MM.1S (cell line): ENCODE measurements around the gene NCCRP1.

Experiments used
- DNase-seq: peaks from one replicate; pipeline ENCODE4 v3.0.0-alpha.2; 2015
- H2AFZ ChIP-seq: fragments of 300-600 bp; sonication (generic); 2 replicates; pipeline ENCODE4 v1.6.0; 2016; ENCODE audit warnings: antibody characterized with exemption, low read length
- H3F3A ChIP-seq: fragments of 300-600 bp; sonication (generic); 2 replicates; pipeline ENCODE4 v1.6.1; 2016; ENCODE audit warnings: mild to moderate bottlenecking, antibody characterized with exemption, low read length, moderate library complexity, mixed read lengths; ENCODE audit not compliant: insufficient read depth
- H3K27ac ChIP-seq: fragments of 300-600 bp; sonication (generic); 2 replicates; pipeline ENCODE4 v1.5.1; 2016; ENCODE audit warnings: mild to moderate bottlenecking, low read length
- H3K27me3 ChIP-seq: fragments of 300-600 bp; sonication (generic); replicated peaks from 2 replicates; pipeline ENCODE4 v1.6.0; 2016; ENCODE audit warnings: low read length; ENCODE audit not compliant: insufficient read depth
- H3K36me3 ChIP-seq: fragments of 300-600 bp; sonication (generic); replicated peaks from 2 replicates; pipeline ENCODE4 v1.6.1; 2016; ENCODE audit warnings: mild to moderate bottlenecking, low read length, mixed read lengths; ENCODE audit not compliant: insufficient read depth
- H3K4me1 ChIP-seq: fragments of 300-600 bp; sonication (generic); 2 replicates; pipeline ENCODE4 v1.6.1; 2016; ENCODE audit warnings: low read length, mixed read lengths
- H3K4me2 ChIP-seq: fragments of 300-600 bp; sonication (generic); 2 replicates; pipeline ENCODE4 v1.6.0; 2016; ENCODE audit warnings: low read depth, low read length
- H3K4me3 ChIP-seq: fragments of 300-600 bp; sonication (generic); 2 replicates; pipeline ENCODE4 v1.5.1; 2016; ENCODE audit warnings: low read length, mixed read lengths
- H3K79me2 ChIP-seq: fragments of 300-600 bp; sonication (generic); 2 replicates; pipeline ENCODE4 v1.6.1; 2016; ENCODE audit warnings: mixed run types, low read length, mixed read lengths
- H3K9ac ChIP-seq: fragments of 300-600 bp; sonication (generic); 2 replicates; pipeline ENCODE4 v1.6.1; 2016; ENCODE audit warnings: low read length, mixed read lengths
- H3K9me2 ChIP-seq: fragments of 300-600 bp; sonication (generic); replicated peaks from 2 replicates; pipeline ENCODE4 v1.6.1; 2016; ENCODE audit warnings: mild to moderate bottlenecking, low read length, mixed read lengths; ENCODE audit not compliant: insufficient read depth
- H3K9me3 ChIP-seq: fragments of 300-600 bp; sonication (generic); replicated peaks from 2 replicates; pipeline ENCODE4 v1.6.1; 2016; ENCODE audit warnings: mild to moderate bottlenecking, low read length, mixed read lengths; ENCODE audit not compliant: insufficient read depth
- H4K20me1 ChIP-seq: fragments of 300-600 bp; sonication (generic); 2 replicates; pipeline ENCODE4 v1.6.1; 2016; ENCODE audit warnings: mild to moderate bottlenecking, low read length, moderate library complexity, mixed read lengths; ENCODE audit not compliant: insufficient read depth
- EZH2 ChIP-seq: fragments of 300-600 bp; sonication (generic); optimal IDR thresholded peaks from 2 replicates; pipeline ENCODE3; 2017; ENCODE audit warnings: low read depth, mild to moderate bottlenecking, antibody characterized with exemption, low read length, mixed read lengths
- EZH2phosphoT487 ChIP-seq: fragments of 300-600 bp; sonication (generic); IDR thresholded peaks from 2 replicates; pipeline ENCODE4 v1.6.1; 2018; ENCODE audit warnings: antibody characterized with exemption, low read length
- TF ChIP-seq, protein P1 (sequence below): fragments of 300-600 bp; sonication (generic); IDR thresholded peaks from 2 replicates; pipeline ENCODE4 v1.5.1; 2016; ENCODE audit warnings: antibody characterized with exemption, low read length, mixed read lengths

Gene NCCRP1

GRCh38 chr19:39173502-39173991 lies 23.2 kb upstream of the NCCRP1 start:
- H4K20me1 ChIP-seq = no peaks in the 10 kb centered on the region
- no peaks in the 10 kb centered on the region for H3K9me2 ChIP-seq
- no peaks in the 10 kb centered on the region for H3K9me3 ChIP-seq
- no peak overlapping the region for H3K4me3 ChIP-seq
- no peaks in the 10 kb centered on the region for H3F3A ChIP-seq
- no peak overlapping the region for H3K4me2 ChIP-seq
- DNase-seq = no peak
- no peaks in the 10 kb centered on the region for H3K79me2 ChIP-seq
- H3K27ac ChIP-seq = no peak overlapping the region
- H3K9ac ChIP-seq = no peak overlapping the region
- TF ChIP-seq, protein P1, sequence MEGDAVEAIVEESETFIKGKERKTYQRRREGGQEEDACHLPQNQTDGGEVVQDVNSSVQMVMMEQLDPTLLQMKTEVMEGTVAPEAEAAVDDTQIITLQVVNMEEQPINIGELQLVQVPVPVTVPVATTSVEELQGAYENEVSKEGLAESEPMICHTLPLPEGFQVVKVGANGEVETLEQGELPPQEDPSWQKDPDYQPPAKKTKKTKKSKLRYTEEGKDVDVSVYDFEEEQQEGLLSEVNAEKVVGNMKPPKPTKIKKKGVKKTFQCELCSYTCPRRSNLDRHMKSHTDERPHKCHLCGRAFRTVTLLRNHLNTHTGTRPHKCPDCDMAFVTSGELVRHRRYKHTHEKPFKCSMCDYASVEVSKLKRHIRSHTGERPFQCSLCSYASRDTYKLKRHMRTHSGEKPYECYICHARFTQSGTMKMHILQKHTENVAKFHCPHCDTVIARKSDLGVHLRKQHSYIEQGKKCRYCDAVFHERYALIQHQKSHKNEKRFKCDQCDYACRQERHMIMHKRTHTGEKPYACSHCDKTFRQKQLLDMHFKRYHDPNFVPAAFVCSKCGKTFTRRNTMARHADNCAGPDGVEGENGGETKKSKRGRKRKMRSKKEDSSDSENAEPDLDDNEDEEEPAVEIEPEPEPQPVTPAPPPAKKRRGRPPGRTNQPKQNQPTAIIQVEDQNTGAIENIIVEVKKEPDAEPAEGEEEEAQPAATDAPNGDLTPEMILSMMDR = no peak
- no peak for TF ChIP-seq EZH2phosphoT487
- no peak for TF ChIP-seq EZH2
- no peaks in the 10 kb centered on the region for H3K4me1 ChIP-seq
- H3K27me3 ChIP-seq = no peaks in the 10 kb centered on the region
- no peak overlapping the region for H2AFZ ChIP-seq
- no peaks in the 10 kb centered on the region for H3K36me3 ChIP-seq

DNA sequence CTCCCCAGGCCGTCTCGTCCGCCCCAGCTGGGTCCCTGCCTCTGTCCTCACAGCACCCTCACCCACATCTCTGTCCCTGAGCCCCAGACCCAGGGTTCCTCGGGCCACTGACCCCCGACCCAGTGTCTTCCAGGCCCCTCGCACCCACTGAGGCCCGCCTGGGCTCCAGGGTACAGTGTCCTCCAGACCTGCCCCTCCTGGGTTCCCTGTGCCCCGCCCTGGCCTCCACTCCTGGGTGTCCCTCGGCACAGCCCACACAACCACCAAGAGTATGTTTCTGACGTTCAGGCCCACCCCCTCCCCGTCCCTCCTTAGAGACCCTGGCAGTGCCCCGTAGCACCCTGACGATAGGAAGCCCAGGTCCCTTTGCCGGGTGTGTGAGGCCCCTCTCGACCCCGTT lies 22.6 kb upstream of the NCCRP1 start:
- H3K36me3 ChIP-seq = no peaks in the 10 kb centered on the region
- no peak overlapping the region for H3K9ac ChIP-seq
- no peak overlapping the region for H2AFZ ChIP-seq
- TF ChIP-seq, protein P1 = no peak
- no peak for TF ChIP-seq EZH2
- TF ChIP-seq EZH2phosphoT487 = no peak
- H3K9me2 ChIP-seq = no peaks in the 10 kb centered on the region
- no peaks in the 10 kb centered on the region for H3K79me2 ChIP-seq
- no peaks in the 10 kb centered on the region for H3K9me3 ChIP-seq
- H3K4me3 ChIP-seq = no peak overlapping the region
- no peak overlapping the region for H3K4me2 ChIP-seq
- H3K27me3 ChIP-seq = no peaks in the 10 kb centered on the region
- no peaks in the 10 kb centered on the region for H3K4me1 ChIP-seq
- no peak for DNase-seq
- no peaks in the 10 kb centered on the region for H4K20me1 ChIP-seq
- no peaks in the 10 kb centered on the region for H3F3A ChIP-seq
- no peak overlapping the region for H3K27ac ChIP-seq

DNA sequence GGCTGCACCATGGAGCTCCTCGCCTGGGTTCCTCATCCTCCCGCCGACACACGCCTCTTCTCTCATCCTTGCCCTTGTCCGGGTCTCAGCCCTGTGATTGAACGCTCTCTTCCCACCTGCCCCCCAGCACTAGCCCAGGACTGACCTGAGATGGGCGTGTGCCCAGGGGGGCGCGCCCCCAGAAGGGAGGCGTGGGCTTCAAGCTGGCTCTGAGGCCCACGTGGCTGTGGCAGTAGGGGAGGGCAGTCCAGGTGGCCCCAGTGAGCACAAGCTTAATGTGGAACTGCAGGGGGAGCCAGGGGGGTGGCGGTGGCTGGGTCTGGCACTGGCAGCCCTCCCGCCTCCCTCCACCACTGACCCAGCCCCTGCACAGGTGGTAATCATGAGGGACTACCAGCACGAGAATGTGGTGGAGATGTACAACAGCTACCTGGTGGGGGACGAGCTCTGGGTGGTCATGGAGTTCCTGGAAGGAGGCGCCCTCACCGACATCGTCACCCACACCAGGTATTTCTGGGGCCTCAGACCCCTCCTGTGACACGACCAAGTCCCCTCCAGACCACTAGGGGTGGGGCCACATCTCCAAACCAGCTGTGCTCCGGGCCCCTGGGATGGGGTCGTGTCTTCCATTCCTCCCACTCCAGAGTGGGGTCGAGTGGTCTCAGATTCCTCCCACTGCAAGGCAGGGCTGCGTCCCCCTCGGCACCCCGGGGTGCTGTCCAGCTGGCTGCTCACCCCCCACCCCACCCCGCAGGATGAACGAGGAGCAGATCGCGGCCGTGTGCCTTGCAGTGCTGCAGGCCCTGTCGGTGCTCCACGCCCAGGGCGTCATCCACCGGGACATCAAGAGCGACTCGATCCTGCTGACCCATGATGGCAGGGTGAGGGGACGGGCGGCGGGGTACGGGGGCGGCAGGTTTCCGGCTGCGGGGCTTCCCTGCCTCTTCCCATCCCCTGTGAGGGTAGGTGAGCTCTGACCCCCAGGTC lies 21.9 kb upstream of the NCCRP1 start:
- H3K27me3 ChIP-seq = no peaks in the 10 kb centered on the region
- no peaks in the 10 kb centered on the region for H3K9me3 ChIP-seq
- no peak overlapping the region for H3K4me2 ChIP-seq
- DNase-seq = no peak
- no peak overlapping the region for H3K4me3 ChIP-seq
- H3F3A ChIP-seq = no peaks in the 10 kb centered on the region
- H4K20me1 ChIP-seq = no peaks in the 10 kb centered on the region
- H3K9ac ChIP-seq = no peak overlapping the region
- no peaks in the 10 kb centered on the region for H3K36me3 ChIP-seq
- H3K79me2 ChIP-seq = no peaks in the 10 kb centered on the region
- no peak overlapping the region for H2AFZ ChIP-seq
- TF ChIP-seq EZH2phosphoT487 = no peak
- TF ChIP-seq, protein P1 = no peak
- TF ChIP-seq EZH2 = no peak
- H3K4me1 ChIP-seq = no peaks in the 10 kb centered on the region
- no peak overlapping the region for H3K27ac ChIP-seq
- H3K9me2 ChIP-seq = no peaks in the 10 kb centered on the region
